Progenitor cell of endocrine pancreas (in vitro differentiated cells): ENCODE data around the gene DOCK6. TPM values are rescaled to one million over a fixed set of nuclear protein-coding genes. Genes with fewer than 3 reads are reported as not detected.

Experiments
- DNase-seq: peaks from one replicate; pipeline ENCODE4 v3.0.0; 2021; ENCODE audit warnings: low spot score; ENCODE audit not compliant: unreplicated experiment
- H3K27ac Mint-ChIP-seq: 2 replicates; pipeline ENCODE4 v1.8.0; 2021; ENCODE audit warnings: mild to moderate bottlenecking, moderate library complexity, mixed read lengths
- H3K27me3 Mint-ChIP-seq: 2 replicates; pipeline ENCODE4 v1.8.0; 2021; ENCODE audit warnings: mixed read lengths
- H3K36me3 Mint-ChIP-seq: 2 replicates; pipeline ENCODE4 v1.8.0; 2022; ENCODE audit warnings: mixed read lengths; ENCODE audit not compliant: insufficient read depth
- H3K4me1 Mint-ChIP-seq: 2 replicates; pipeline ENCODE4 v1.8.0; 2021; ENCODE audit warnings: low read depth, mixed read lengths
- H3K4me3 Mint-ChIP-seq: 2 replicates; pipeline ENCODE4 v1.8.0; 2021; ENCODE audit warnings: low read depth, mild to moderate bottlenecking, moderate library complexity, mixed read lengths
- H3K9me3 Mint-ChIP-seq: 2 replicates; pipeline ENCODE4 v1.8.0; 2021; ENCODE audit warnings: low read depth, mixed read lengths
- total RNA-seq: library from RNA; stranded (reverse); gene quantifications from 2 replicates; pipeline ENCODE4 v1.2.1, GENCODE V29; 2021
- TF ChIP-seq, protein P1 (sequence below): fragments of 200-600 bp; sonication (generic); IDR thresholded peaks from one replicate; pipeline ENCODE4 v1.5.0; 2021; ENCODE audit warnings: antibody characterized with exemption, mild to moderate bottlenecking; ENCODE audit not compliant: unreplicated experiment

Gene DOCK6
- total RNA-seq, 1 donor from 2014 or later, result 88.0 TPM

GRCh38 chr19:11159598-11160439, 102.5 kb downstream of the DOCK6 start:
- Mint-ChIP-seq H3K27ac (no peak overlapping the region), H3K27me3 (no peaks in the 10 kb centered on the region), H3K36me3 (no peaks in the 10 kb centered on the region), H3K4me1 (no peaks in the 10 kb centered on the region), H3K4me3 (no peak overlapping the region), H3K9me3 (no peaks in the 10 kb centered on the region)
- TF ChIP-seq, protein P1, sequence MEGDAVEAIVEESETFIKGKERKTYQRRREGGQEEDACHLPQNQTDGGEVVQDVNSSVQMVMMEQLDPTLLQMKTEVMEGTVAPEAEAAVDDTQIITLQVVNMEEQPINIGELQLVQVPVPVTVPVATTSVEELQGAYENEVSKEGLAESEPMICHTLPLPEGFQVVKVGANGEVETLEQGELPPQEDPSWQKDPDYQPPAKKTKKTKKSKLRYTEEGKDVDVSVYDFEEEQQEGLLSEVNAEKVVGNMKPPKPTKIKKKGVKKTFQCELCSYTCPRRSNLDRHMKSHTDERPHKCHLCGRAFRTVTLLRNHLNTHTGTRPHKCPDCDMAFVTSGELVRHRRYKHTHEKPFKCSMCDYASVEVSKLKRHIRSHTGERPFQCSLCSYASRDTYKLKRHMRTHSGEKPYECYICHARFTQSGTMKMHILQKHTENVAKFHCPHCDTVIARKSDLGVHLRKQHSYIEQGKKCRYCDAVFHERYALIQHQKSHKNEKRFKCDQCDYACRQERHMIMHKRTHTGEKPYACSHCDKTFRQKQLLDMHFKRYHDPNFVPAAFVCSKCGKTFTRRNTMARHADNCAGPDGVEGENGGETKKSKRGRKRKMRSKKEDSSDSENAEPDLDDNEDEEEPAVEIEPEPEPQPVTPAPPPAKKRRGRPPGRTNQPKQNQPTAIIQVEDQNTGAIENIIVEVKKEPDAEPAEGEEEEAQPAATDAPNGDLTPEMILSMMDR, result no peak
- no peak for DNase-seq

DNA sequence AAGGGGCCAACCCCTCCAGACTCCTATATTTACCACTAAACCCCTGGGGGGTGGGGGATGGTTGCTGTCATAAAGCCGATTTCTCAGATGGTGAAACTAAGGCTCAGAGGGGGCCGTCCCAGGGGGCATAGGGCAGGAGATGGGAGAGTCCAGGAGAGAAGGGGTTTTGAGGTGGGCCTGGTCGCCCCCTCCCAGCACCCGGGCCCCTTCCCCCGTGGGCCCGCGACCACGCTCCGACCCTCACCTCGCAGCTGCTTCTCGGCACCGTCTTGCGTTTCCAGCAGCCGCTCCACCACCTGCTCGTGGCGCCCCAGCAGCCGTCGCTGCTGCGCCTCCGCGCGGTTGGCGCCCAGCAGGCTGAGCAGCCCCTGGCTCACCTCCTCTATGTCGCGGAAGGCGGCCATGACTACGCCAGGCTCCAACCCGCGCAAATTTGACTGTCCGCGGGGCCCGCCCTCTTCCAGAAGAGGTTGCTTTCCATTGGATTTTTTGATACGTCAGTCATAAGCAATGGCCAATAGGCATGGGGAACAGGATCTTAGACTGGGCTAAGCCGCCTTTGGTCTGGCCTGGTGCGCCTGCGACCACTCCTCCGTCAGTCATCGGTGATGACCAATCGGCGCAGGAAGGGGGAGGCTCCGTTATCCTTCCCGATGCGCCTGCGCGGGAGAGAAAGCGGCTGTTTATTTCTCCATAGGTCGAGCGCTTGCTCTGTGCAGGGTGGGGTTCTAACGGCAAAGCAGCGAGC, 106.8 kb downstream of the DOCK6 start, which contains the start of gene SPC24:
SPC24 (minus strand) TSS at position 410 of the 748 bp plus-strand sequence; CDS start at position 404, 6 bp downstream.
- no peaks in the 10 kb centered on the region for H3K27me3 Mint-ChIP-seq
- H3K4me1 Mint-ChIP-seq, result peaks cover 5% of the 10 kb centered on the region
- H3K27ac Mint-ChIP-seq, result peak within 1 kb of the TSS; percentile 27
- H3K9me3 Mint-ChIP-seq, result no peaks in the 10 kb centered on the region
- H3K4me3 Mint-ChIP-seq, result peak within 1 kb of the TSS; percentile 87
- TF ChIP-seq, protein P1, result no peak
- no peaks in the 10 kb centered on the region for H3K36me3 Mint-ChIP-seq
- peak; percentile 91 for DNase-seq

DNA sequence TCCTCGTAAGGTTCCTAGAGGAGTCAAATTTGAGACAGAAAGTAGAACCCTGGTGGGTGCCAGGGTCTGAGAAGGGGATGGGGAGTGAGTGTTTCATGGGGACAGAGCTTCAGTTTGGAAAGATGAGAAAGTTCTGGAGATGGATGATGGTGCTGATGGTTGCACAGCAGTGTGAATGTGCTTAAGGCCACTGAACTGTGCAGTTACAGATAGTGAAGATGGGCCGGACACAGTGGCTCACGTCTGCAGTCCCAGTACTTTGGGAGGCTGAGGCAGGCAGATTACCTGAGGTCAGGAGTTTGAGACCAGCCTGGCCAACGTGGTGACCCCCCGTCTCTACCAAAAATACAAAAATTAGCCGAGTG, 107.7 kb downstream of the DOCK6 start:
- no peaks in the 10 kb centered on the region for H3K9me3 Mint-ChIP-seq

DNA sequence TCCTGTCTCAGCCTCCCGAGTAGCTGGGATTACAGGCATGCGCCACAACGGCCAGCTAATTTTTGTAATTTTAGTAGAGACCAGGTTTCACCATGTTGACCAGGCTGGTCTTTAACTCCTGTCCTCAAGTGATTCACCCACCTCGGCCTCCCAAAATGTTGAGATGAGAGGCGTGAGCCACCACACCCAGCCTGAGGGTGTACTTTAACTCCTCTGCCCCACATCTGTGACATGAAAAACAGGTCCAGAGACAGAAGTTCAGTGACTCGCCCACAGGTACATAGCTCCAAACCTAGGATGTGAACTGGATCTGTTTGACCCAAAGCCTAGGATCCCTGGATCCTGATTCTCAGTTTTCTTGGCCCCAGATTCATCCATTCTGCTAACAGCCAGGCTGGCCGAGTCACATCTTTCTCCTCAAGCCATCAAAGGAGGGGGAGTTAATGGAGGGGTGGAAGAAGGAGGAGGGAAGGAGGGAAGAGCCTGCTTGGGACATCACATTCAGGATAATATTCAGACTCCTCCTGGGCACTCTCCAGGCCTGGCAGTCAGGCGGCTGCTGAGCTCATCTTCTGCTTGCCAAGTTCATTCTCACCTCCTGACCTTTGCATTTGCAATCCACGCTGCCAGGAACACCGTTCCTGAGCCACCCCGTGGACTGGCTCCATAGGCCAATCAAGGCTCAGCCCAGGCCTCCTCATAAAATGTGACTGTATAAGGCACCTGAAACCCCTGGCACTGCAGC, 109.8 kb downstream of the DOCK6 start:
- Mint-ChIP-seq H3K9me3 (no peaks in the 10 kb centered on the region), H3K27ac (no peak overlapping the region), H3K36me3 (no peaks in the 10 kb centered on the region), H3K4me1 (peaks cover 5% of the 10 kb centered on the region), H3K4me3 (no peak overlapping the region), H3K27me3 (no peaks in the 10 kb centered on the region)
- TF ChIP-seq, protein P1, result no peak
- DNase-seq, result no peak

More for the DNA sequence above, 107.7 kb downstream of the DOCK6 start:
- Mint-ChIP-seq H3K27me3 (no peaks in the 10 kb centered on the region), H3K4me3 (peak overlapping the region; percentile 87), H3K36me3 (no peaks in the 10 kb centered on the region), H3K27ac (no peak overlapping the region), H3K4me1 (peaks cover 5% of the 10 kb centered on the region)
- TF ChIP-seq, protein P1, result no peak
- no peak for DNase-seq

- TF ChIP-seq, protein P1, result no peak
- Mint-ChIP-seq H3K4me3 (no peak overlapping the region), H3K27ac (no peak overlapping the region), H3K4me1 (peaks cover 5% of the 10 kb centered on the region), H3K27me3 (no peaks in the 10 kb centered on the region), H3K9me3 (no peaks in the 10 kb centered on the region), H3K36me3 (peaks cover under 1% of the 10 kb centered on the region)
- no peak for DNase-seq
These were observed 111.1 kb downstream of the DOCK6 start for GRCh38 chr19:11151181-11151580.
